DMS153 treated with DMSO at 0.1 percent for 48 hours (cell line): ENCODE data around the gene LRRC45.

Experiments used
- DNase-seq: peaks from one replicate; lab custom pipeline; 2025; ENCODE audit not compliant: unreplicated experiment; lab: John Stamatoyannopoulos, UW

The LRRC45 gene

DNA sequence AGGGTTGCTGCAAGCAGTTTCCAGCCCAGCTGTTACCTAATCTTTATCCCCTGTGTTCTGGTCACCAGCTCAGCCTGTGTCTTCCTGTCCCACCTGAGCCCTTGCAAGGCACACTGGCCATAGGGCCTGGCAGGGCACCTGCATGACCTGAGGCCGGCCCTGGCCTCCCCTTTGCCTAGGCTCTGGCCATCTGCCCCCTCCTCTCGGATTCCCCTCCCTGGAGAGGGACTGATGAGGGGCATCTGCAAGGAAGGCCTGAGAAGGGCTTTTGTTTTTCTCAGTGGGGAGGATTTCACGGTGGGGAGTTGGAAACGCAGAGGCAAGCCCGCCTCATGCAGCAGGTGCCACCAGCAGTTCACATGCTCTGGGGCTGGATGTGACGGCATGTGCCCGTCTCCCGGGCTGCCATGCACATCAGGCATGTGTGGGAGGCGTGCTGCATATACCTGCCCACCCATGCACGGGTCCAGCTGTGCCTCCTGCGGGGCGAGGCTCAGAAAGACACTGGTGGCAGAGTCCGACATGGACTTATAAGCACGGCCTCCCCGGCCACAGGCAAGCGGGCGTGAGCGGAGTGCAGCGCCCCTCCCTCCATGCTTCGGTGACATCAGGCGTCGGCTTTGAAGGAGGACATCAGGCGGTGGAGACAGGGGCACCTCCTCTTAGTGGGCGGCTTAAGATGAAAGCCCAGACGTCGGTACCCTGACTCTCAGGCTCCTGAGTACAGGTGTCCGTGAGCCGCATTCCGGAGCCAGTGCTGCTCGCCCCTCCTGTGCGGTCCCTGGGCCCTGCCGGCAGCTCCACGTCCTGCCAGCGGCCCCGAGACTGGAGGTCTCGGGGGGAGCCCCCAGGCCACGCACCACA lies 29.1 kb upstream of the LRRC45 start:
- no peak for DNase-seq

GRCh38 chr17:81994593-81995462 lies 28.3 kb upstream of the LRRC45 start:
- no peak for DNase-seq

- DNase-seq = no peak
Measured at GRCh38 chr17:81995463-81996231, 27.5 kb upstream of the LRRC45 start.

DNA sequence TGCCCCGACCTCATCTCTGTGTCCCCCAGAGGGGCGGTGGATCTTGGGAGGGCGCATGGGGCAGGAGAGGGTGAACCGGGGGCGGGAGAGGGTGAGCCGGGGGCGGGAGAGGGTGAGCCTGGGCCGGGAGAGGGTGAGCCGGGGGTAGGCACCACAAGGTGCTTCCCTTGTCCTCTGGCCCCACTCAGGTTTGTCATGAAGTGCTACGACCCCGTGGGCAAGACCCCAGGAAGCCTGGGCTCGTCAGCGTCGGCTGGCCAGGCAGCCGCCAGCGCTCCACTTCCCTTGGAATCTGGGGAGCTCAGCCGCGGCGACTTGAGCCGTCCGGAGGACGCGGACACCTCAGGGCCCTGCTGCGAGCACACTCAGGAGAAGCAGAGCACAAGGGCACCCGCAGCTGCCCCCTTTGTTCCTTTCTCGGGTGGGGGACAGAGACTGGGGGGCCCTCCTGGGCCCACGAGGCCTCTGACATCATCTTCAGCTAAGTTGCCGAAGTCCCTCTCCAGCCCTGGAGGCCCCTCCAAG lies 26.8 kb upstream of the LRRC45 start:
- DNase-seq = no peak

DNA sequence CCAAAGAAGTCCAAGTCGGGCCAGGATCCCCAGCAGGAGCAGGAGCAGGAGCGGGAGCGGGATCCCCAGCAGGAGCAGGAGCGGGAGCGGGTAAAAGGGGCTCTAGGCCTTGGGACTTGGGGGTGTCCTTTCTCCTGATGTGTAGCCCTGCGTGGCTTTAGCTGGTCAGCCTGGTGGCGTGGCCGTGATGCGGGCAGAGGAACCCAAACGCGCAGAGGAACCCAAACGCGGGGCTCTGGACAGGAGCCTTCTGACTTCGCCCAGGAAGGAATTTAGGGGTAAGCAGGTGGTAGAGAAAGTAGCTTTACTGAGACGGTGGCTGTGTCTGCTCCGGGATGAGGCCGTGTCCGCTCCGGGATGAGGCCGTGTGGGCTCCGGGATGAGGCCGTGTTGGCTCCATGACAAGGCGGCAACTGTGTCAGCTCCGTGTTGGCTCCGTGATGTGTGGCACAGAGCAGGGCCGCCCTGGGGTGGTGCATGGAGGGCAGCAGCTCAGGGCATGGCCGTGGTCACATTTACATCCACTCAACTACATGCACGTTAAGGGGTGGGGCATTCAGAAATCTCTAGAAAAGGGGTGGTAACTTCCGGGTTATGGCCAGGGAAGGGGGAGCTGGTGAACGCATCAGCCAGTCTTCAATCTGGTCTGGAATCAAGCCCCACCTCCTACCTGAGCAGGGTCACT lies 26.2 kb upstream of the LRRC45 start:
- DNase-seq = no peak

DNA sequence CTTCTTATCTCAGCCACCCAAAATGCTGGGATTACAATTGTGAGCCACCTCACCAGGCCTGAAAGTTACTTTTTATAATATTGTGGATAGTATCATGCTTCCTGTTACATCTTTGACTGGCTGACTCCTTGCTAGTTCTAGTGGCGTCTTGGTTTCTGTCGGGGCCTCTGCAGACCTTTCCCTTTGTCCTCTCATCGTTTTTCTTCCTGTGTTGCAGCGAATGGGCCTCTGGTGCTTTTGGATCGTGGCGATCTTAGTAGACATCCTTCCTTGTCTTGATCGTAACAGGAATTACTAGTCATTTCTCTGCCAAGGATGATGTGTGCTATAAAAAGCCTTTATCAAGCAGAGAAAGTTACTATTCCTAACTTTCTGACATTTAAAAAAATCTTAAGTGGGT lies 24.9 kb upstream of the LRRC45 start:
- no peak for DNase-seq

GRCh38 chr17:81998691-81999438 lies 24.2 kb upstream of the LRRC45 start:
- no peak for DNase-seq

DNA sequence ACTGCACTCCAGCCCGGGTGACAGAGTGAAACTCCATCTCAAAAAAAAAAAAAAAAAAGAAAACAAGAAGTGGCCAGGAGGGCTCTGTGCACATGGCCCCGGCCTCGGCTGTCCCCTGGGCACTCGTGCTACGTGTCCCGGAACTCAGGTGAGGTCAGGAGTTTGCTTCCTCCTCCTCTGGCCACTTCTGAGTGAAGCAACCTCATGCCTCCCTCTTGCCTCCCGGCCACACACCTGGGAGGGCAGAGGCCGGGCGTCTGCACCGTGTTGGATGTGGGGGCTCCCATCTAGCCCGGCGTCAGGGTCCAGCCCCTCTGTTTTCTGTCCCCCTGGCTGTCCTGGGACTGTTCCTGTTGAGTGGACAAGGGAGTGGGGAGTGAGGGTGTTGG lies 23.5 kb upstream of the LRRC45 start:
- DNase-seq = no peak

- no peak for DNase-seq
Measured at GRCh38 chr17:81999976-82000802, 22.9 kb upstream of the LRRC45 start.

DNA sequence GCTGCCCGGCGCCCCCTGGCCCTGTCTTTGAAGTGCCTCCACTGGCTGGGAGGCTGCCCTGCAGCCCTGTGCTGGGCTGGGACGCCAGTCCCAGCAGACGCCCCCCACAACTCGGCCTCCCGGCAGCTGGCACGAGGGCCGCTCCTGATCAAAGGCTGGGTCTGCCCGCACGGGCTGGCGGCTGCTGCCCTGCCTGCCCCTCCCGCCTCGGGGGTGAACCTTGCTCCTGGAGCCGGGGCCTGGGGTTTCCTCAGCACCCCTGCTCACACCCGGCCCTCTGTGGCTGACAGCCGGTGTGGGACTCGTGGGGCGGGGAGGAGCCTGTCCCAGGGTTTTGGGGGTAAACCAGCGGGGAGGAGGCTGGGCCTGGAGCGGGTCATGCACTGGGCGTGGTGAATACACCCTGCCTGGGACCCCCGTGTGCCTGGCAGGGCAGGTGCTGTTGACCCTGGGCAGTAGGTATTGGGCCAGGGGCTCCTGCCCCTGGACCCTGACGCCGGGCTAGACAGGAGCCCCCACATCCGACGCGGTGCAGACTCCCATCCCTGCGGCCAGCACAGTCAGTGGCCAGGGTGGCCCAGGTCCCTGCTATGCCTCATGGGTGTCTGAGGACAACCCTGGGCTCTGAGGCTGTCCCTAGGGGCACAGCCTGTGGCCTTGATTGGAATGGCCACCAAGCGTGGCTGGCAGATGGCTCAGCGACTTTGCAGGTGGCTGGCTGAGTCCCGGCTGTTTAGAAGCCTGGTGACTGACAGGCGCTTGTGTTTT lies 22.1 kb upstream of the LRRC45 start:
- no peak for DNase-seq

GRCh38 chr17:82001571-82002056 lies 21.5 kb upstream of the LRRC45 start:
- DNase-seq = no peak

GRCh38 chr17:82003411-82004381 lies 19.4 kb upstream of the LRRC45 start:
- no peak for DNase-seq

DNA sequence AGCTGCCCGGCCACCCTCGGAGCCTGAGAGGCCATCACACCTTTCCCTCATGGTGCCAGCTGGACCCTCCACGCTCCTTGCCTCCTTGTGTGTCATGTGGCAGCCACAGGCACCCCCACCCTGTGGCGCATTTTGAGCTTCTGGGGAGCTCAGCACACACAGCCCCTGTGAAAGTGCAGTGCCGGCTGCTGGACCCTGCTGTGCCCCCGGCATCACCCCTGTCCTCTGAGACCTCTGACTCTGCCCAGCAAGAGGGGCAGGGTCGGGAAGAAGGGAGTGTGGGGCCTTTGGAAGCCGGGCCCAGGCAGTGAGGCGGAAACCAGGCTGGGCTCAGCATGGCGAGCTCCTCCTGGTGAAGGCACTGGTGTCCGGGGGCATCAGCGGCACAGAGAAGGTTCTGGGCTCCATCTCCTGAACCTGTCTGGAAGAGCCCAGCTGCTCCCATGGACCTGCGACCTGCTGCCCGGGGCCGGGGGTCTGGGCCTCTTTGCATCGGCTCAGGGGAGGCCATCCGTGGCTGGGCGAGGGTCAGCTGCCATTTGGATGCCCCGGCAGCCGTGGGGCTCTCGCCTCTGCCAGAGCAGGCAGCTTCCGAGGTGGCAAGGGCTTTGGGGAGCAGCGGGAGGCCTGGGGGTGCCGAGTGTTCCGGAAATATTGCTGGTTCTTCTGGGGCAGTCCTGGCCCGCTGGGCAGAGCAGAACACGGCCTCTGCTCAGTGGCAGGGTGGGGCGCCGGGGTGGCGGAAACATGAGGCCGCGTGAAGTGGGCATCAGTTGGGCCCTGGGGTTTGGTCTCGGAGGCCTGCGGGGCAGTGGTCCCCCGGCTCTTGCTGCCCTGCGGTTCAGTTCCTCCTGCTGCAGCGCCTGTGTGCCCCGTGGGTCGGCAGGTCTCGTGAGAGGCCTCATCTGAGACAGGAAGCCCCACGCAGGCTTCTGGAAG lies 18.3 kb upstream of the LRRC45 start:
- no peak for DNase-seq

DNA sequence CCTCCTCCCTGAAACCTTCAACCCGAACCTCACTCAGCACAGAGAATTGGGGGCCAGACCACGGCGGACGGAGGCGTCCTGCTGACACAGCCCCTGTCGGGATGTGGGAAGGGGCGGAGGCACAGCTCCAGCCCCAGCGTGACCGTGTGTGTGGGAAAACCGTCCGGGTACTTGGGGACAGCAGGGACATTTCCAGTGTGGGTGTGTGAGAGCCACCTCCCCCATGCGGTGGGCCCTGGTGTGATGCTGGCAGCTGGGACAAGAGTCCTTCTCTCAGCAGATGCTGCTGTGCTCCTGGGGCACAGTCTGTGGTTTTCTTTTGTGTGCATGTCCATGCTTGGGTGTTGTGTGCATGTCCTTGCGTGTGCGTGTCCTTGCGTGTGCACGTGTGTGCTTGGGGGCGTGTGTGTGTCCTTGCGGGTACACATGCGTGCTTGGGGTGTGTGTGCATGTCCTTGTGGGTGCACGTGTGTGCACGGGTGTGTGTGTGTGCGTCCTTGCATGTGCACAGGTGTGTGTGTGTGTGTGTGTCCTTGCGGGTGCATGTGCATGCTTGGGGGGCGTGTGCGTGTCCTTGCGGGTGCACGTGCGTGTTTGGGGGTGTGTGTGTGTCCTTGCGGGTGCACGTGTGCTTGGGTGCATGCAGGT lies 17.3 kb upstream of the LRRC45 start:
- no peak for DNase-seq

DNA sequence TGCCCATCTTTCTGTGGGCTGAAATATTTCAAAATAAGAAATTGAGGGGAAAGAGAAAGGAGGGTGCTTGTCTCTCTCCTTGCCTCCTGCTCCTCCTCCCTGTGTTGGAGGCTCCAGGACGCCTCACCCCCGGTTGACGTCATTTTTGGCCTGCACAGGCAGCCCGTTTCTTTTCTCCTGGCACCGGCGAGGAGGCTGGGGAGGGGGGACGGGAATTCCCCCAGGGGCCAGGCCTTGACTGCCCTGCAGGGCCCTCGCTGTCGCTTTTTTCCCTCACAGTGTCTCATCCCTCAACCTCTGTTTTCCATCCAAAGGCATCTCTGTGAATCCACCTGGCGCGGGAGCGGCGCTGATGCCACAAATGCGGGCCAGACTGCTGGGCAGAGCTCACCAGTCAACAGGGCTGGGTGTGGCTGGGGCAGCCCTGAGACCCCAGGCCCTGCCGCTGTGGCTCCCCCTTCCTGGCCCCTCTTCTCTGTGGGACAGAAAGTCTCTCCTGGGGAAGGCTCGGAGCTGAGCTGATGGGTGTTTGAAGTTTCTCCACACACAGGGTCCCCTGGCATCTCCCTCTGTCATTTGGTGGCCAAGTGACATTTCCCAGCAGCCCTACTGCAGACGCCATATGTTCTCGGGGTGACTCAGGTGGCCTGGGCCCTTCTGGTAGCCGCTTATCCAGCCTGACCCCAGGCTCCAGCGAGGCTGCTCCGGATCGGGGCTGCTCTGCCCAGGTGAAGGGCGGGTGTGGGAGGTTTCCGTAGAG lies 16.5 kb upstream of the LRRC45 start:
- DNase-seq = no peak
